ENCODE data around the gene IGSF22. TPM values are rescaled to one million over a fixed set of nuclear protein-coding genes. Genes with fewer than 3 reads are reported as not detected.
"Not testable (repeated sequence)": the region's sequence is repeated elsewhere in the genome, so short reads cannot be mapped to it uniquely, and the experiment has no call there.

The IGSF22 gene
- total RNA-seq, 1 donor from 2014 or later = under 0.01 TPM

DNA sequence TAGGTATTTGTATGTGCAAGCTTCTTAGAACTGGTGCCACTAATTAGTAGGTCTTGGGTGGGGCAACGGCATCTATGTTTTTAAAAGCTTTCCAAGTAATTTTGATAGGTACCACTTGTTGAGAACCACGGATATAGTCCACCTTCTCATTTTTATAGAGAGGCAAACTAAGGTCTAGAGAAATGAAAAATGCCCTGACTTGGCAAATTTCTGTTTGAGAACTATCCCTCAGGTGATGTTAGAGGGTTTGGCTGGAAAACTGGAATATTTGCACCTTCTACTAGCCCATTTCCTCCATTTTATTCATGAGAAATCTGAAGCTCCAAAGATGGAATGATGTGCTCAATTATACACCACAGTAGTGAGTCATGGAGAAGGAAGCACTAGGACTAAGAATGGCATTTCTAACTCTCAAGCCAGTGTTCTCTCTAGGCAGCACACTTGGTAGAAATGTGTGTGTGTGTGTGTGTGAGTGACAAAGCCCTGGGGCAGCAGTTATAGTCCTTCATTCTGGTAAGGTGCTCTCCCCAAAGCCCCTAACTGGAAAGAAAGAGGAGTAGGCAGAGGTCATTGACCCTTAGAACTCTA, 29.3 kb downstream of the IGSF22 start:
- no peak for TF ChIP-seq CTCF (IDR thresholded peaks at IDR 0.05; ENCODE audit: insufficient read depth, low read length, severe bottlenecking)
- FAIRE-seq (no peak), DNase-seq (ENCODE audit: low read depth) (peak; percentile 37)

GRCh38 chr11:18692941-18693760, 32.8 kb downstream of the IGSF22 start:
- no peak for FAIRE-seq
- no peak for TF ChIP-seq CTCF (IDR thresholded peaks at IDR 0.05; ENCODE audit: insufficient read depth, low read length, severe bottlenecking)
- no peak for DNase-seq (ENCODE audit: low read depth)
- Histone ChIP-seq H3K4me3 (ENCODE audit: low read depth, low read length) (no peak overlapping the region), H3K27me3 (ENCODE audit: control insufficient read depth, insufficient read depth, low read length) (no peaks in the 10 kb centered on the region), H3K36me3 (ENCODE audit: control insufficient read depth, insufficient read depth, low read length) (no peaks in the 10 kb centered on the region)

More for the DNA sequence above, 29.3 kb downstream of the IGSF22 start:
- no peak overlapping the region for H3K4me3 ChIP-seq (ENCODE audit: low read depth, low read length)
- no peaks in the 10 kb centered on the region for H3K27me3 ChIP-seq (ENCODE audit: control insufficient read depth, insufficient read depth, low read length)
- no peaks in the 10 kb centered on the region for H3K36me3 ChIP-seq (ENCODE audit: control insufficient read depth, insufficient read depth, low read length)

DNA sequence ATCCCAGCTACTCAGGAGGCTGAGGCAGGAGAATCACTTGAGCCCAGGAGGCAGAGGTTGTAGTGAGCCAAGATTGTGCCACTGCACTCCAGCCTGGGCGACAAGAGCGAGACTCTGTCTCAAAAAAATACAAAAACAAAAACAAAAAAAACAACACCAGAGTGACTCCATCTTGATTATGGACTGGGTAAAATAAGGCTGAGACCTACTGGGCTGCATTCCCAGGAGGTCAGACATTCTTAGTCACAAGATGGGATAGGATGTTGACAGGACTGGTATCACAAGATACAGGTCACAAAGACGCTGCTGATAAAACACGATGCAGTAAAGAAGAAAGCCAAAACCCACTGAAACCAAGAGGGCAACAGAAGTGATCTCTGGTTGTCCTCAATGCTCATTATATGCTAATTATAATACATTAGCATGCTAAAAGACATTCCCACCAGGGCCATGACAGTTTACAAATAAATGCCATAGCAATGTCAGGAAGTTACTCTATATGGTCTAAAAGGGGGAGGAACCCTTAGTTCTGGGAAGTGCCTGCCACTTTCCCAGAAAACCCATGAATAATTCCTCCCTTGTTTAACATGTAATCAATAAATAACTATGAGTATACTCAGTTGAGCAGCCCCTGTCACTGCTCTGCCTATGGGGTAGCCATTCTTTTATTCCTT, 34.4 kb downstream of the IGSF22 start:
- DNase-seq (ENCODE audit: low read depth); FAIRE-seq; H3K4me3 ChIP-seq (ENCODE audit: low read depth, low read length); H3K36me3 ChIP-seq (ENCODE audit: control insufficient read depth, insufficient read depth, low read length); H3K27me3 ChIP-seq (ENCODE audit: control insufficient read depth, insufficient read depth, low read length): not testable (repeated sequence)

- no peak for FAIRE-seq
- TF ChIP-seq CTCF (IDR thresholded peaks at IDR 0.05; ENCODE audit: insufficient read depth, low read length, severe bottlenecking) = no peak
- Histone ChIP-seq H3K27me3 (ENCODE audit: control insufficient read depth, insufficient read depth, low read length) (no peaks in the 10 kb centered on the region), H3K4me3 (ENCODE audit: low read depth, low read length) (no peak overlapping the region), H3K36me3 (ENCODE audit: control insufficient read depth, insufficient read depth, low read length) (no peaks in the 10 kb centered on the region)
- no peak for DNase-seq (ENCODE audit: low read depth)
These were observed 41.7 kb downstream of the IGSF22 start for GRCh38 chr11:18684267-18684666.

DNA sequence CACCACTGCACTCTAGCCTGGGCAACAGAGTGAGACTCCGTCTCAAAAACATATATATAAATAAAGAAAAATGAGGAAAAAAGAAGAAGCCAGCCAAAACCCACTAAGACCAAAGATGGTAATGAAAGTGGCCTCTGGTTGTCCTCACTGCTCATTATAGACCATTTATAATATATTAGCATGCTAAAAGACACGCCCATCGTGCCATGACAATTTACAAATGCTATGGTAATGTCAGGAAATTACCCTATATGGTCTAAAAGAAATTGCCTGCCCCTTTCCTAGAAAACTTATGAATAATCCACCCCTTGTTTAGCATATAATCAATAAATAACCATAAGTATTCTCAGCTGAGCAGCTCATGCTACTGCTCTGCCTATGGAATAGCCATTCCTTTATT, 43.5 kb downstream of the IGSF22 start:
- TF ChIP-seq CTCF (IDR thresholded peaks at IDR 0.05; ENCODE audit: insufficient read depth, low read length, severe bottlenecking) = no peak
- FAIRE-seq = no peak

GRCh38 chr11:18681949-18682348, 44.0 kb downstream of the IGSF22 start:
- not testable (repeated sequence) for FAIRE-seq

More for the DNA sequence above, 43.5 kb downstream of the IGSF22 start:
- Histone ChIP-seq H3K27me3 (ENCODE audit: control insufficient read depth, insufficient read depth, low read length) (no peaks in the 10 kb centered on the region), H3K36me3 (ENCODE audit: control insufficient read depth, insufficient read depth, low read length) (no peaks in the 10 kb centered on the region), H3K4me3 (ENCODE audit: low read depth, low read length) (no peak overlapping the region)
- DNase-seq (ENCODE audit: low read depth) = no peak

More at GRCh38 chr11:18681949-18682348, 44.0 kb downstream of the IGSF22 start:
- H3K4me3 ChIP-seq (ENCODE audit: low read depth, low read length); H3K27me3 ChIP-seq (ENCODE audit: control insufficient read depth, insufficient read depth, low read length); H3K36me3 ChIP-seq (ENCODE audit: control insufficient read depth, insufficient read depth, low read length): not testable (repeated sequence)
- peak; percentile 54 for DNase-seq (ENCODE audit: low read depth)

All from bronchial epithelial cell (primary cell).